GM18858 (cell line): ENCODE data around the gene SPATA21.
"Not testable (repeated sequence)": the region's sequence is repeated elsewhere in the genome, so short reads cannot be mapped to it uniquely, and the experiment has no call there.

Experiments
- ATAC-seq: cut with Tn5 transposase; IDR thresholded peaks from one replicate; pipeline ENCODE4 v1.9.1; 2021; ENCODE audit not compliant: unreplicated experiment

SPATA21 gene

GRCh38 chr1:16436946-16437474 lies at the start of gene SPATA21:
Gene SPATA21 (minus strand): TSS chr1:16437424. CDS start chr1:16431371, 6,053 bp downstream.
- no peak for ATAC-seq

- not testable (repeated sequence) for ATAC-seq
Measured at GRCh38 chr1:16487011-16487410, 49.8 kb upstream of the SPATA21 start.

- ATAC-seq = not testable (repeated sequence)
Measured at GRCh38 chr1:16486316-16486715, 49.1 kb upstream of the SPATA21 start.

- ATAC-seq = no peak
Measured at GRCh38 chr1:16484931-16485330, 47.7 kb upstream of the SPATA21 start.

- ATAC-seq = no peak
Measured at GRCh38 chr1:16484501-16484835, 47.2 kb upstream of the SPATA21 start.

GRCh38 chr1:16483639-16484500 lies 46.6 kb upstream of the SPATA21 start:
- not testable (repeated sequence) for ATAC-seq

- ATAC-seq = not testable (repeated sequence)
Measured at GRCh38 chr1:16483146-16483545, 45.9 kb upstream of the SPATA21 start.

- ATAC-seq = no peak
Measured at GRCh38 chr1:16478091-16478490, 40.9 kb upstream of the SPATA21 start.

GRCh38 chr1:16475771-16476770 lies 38.8 kb upstream of the SPATA21 start:
- not testable (repeated sequence) for ATAC-seq

- not testable (repeated sequence) for ATAC-seq
Measured at GRCh38 chr1:16474891-16475290, 37.7 kb upstream of the SPATA21 start.

- no peak for ATAC-seq
Measured at GRCh38 chr1:16474166-16474800, 37.1 kb upstream of the SPATA21 start.

GRCh38 chr1:16468558-16468957 lies 31.3 kb upstream of the SPATA21 start:
- ATAC-seq = no peak

GRCh38 chr1:16464917-16465625 lies 27.8 kb upstream of the SPATA21 start:
- ATAC-seq = no peak

GRCh38 chr1:16462773-16463330 lies 25.6 kb upstream of the SPATA21 start:
- no peak for ATAC-seq

- ATAC-seq = no peak
Measured at GRCh38 chr1:16461681-16462080, 24.5 kb upstream of the SPATA21 start.

- ATAC-seq = no peak
Measured at GRCh38 chr1:16459352-16459925, 22.2 kb upstream of the SPATA21 start.

GRCh38 chr1:16458831-16459230 lies 21.6 kb upstream of the SPATA21 start:
- no peak for ATAC-seq

- ATAC-seq = not testable (repeated sequence)
Measured at GRCh38 chr1:16456151-16456550, 18.9 kb upstream of the SPATA21 start.

- ATAC-seq = not testable (repeated sequence)
Measured at GRCh38 chr1:16454909-16455308, 17.7 kb upstream of the SPATA21 start.
